ENCODE data around the gene KCNMA1.

DNA sequence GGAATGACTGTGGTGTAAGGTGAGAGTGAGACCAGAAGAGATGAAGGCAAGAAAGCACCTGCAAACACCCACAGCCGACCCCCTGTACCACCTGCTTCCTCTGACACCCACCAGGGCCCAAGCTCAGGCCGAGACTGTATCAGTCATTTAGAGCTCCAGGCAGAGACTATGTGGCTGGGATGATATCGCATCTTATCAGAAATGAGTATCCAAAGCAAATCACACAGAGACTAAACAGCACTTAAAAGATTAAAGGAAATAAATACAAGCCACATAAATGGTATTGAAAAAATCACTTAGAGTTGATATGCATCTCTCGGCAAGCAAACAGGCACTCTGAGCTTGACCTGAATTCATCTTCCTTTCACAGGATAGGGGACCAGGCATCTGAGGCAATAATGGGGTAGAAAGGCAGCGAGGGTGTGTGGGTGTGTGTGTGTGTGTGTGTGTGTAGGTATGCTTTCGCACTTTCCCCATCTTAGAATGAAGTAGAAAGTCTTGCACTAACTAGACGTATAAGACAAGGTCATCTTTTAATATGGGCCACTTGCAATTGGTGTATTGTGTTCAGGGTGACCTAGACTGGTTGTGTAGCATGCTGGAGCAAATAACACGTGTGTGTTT lies 665.9 kb downstream of the KCNMA1 start:
- TF ChIP-seq CTCF (IDR thresholded peaks at IDR 0.05) (no peak), EP300 (IDR thresholded peaks at IDR 0.05) (no peak), POLR2AphosphoS5 (IDR thresholded peaks at IDR 0.05) (no peak), POLR2A (IDR thresholded peaks at IDR 0.05) (no peak)
